GM19463 (cell line): ENCODE measurements around the gene ZNF630.
"Not testable (repeated sequence)": the region's sequence is repeated elsewhere in the genome, so short reads cannot be mapped to it uniquely, and the experiment has no call there.

Experiments used
- ATAC-seq: cut with Tn5 transposase; IDR thresholded peaks from one replicate; pipeline ENCODE4 v1.9.1; 2021; ENCODE audit warnings: mild to moderate bottlenecking, moderate library complexity; ENCODE audit not compliant: unreplicated experiment

The ZNF630 gene

GRCh38 chrX:48071064-48071985 lies at the start of gene ZNF630:
ZNF630 (minus strand) TSS chrX:48071640; CDS start chrX:48066886, 4,754 bp downstream.
- peak; percentile 88 for ATAC-seq

DNA sequence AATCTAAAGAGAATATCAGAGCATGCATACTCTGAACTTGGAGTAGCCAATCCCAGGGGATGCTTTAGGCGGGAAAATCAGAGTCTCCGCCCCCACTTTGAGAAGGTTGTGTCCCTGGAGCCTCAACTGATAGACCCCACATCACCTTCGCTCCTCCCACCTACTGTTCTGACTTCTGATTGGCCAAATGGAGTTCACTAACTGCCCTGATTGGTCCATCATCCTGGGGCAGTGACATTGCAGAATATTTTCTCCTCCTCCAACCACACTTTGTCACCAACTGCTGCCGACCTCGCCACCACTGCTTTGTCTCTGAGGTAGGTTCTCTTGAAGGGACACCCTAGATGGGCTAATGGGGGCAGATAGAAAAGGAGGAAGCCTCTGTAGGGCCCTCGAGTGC lies 36.3 kb upstream of the ZNF630 start:
- ATAC-seq = no peak

- ATAC-seq = no peak
Measured at GRCh38 chrX:48102874-48103374, 31.5 kb upstream of the ZNF630 start.

- ATAC-seq = no peak
Measured at GRCh38 chrX:48101443-48101842, 30.0 kb upstream of the ZNF630 start.

GRCh38 chrX:48092558-48092957 lies 21.1 kb upstream of the ZNF630 start:
- ATAC-seq = not testable (repeated sequence)

DNA sequence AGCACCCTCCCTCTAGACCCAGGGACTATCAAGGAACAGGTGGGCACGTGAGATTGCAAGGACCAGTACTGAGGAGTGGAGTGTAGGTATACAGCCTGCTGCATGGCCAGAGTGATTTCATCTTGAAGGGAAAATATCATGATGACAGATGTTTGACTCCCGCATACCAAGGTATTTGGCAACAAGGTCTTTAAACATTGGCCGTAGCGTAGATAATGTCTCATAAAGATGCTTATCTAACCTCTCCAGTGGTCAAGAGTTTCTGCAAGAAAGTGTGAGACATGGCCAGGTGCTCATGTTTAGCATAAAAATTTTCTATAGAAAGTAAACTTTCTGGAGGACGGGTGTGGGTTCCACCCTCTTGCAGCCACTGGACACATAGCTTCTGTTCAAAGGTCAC lies 18.7 kb upstream of the ZNF630 start:
- no peak for ATAC-seq

DNA sequence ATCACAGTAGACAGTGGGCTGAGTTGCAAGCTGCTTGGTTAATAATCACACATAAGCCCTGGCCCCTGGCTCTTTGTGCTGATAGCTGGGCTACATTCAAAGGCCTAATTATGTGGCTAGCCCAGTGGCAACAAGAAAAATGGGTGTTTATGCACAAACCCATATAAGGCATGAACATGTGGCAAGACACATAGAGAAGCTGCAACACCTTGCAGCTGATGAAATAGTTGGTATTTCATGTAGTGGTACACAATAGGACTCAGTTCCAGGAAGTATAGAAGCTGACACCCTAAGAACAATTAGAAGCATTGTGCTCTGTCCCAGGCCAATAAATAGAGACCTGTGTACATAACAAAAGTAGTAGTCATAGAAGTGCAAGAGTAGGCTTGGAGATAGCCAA lies 14.6 kb upstream of the ZNF630 start:
- ATAC-seq = no peak

DNA sequence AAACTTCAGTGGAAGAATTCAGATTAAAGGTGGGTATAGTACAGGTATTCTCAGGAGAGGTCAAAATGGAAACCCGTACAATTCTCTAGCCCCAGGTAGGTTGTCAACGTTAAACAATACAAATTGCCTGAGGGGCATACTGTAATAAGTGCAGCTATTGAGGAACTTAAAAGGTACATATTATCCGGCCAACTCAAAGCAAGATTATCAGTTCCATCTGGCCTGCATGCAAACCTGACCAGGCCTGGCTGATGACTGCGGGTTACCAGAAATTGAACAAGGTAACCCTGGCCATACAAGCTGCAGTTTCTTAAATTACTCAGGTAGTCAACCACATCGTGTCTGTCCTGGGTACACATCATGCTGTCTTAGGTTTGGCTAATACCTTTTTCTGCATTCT lies 12.3 kb upstream of the ZNF630 start:
- no peak for ATAC-seq

- peak; percentile 81 for ATAC-seq
Measured at GRCh38 chrX:48083212-48083611, 11.8 kb upstream of the ZNF630 start.

- no peak for ATAC-seq
Measured at GRCh38 chrX:48076343-48076742, 4.9 kb upstream of the ZNF630 start.

DNA sequence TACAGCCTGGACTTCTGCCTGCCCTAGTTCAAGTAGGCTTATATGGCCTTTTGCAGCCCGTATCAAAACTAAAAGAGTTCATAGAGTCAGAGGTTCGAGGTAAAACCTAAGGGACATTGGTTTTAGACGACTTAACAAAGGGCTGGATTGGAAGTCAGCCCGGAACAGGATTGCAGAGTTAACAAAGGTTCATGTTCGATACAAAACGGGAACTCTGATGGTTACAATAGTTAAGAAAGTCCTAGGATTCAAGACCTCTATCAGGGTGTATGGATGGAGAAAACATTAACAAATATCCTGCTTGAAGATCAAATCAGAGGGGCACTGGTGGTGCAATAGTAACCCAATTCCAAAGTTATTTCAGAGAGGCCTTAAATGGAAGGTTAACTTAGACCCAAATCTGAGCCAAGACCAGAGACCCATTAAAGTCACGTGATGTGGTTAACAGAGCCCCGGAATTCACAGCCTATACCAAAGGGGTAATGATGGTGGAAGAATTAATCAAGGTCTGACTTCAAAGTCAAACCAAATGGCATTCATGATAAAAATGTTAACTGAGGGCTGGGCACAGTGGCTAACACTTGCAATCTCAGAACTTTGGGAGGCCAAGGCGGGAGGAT lies 656 bp upstream of the ZNF630 start:
- no peak for ATAC-seq

GRCh38 chrX:48068096-48068887 lies 3.1 kb downstream of the ZNF630 start:
- ATAC-seq = no peak

GRCh38 chrX:48064261-48064660 lies 7.2 kb downstream of the ZNF630 start:
- no peak for ATAC-seq

- ATAC-seq = no peak
Measured at GRCh38 chrX:48059296-48059639, 12.2 kb downstream of the ZNF630 start.

- ATAC-seq = no peak
Measured at GRCh38 chrX:48058621-48059295, 12.7 kb downstream of the ZNF630 start.

DNA sequence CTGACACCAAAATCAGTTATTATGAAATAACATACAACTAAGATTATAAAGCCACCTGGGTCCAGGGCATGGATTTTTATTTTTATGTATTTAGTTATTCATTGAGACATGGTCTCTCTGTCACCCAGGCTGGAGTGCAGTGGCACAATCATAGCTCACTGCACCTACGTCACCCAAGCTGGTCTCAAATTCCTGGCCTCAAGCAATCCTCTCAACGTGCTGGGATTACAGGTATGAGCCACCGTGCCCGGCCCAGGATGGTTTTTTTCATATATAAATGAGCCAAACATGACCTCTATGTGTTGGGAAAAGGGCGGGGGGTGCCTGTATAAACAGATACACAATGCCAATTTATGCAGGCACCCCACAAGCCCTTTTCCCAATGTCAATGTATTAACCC lies 24.6 kb downstream of the ZNF630 start:
- no peak for ATAC-seq

GRCh38 chrX:48045410-48046311 lies 25.8 kb downstream of the ZNF630 start:
- ATAC-seq = no peak

GRCh38 chrX:48043056-48043455 lies 28.4 kb downstream of the ZNF630 start:
- ATAC-seq = no peak

DNA sequence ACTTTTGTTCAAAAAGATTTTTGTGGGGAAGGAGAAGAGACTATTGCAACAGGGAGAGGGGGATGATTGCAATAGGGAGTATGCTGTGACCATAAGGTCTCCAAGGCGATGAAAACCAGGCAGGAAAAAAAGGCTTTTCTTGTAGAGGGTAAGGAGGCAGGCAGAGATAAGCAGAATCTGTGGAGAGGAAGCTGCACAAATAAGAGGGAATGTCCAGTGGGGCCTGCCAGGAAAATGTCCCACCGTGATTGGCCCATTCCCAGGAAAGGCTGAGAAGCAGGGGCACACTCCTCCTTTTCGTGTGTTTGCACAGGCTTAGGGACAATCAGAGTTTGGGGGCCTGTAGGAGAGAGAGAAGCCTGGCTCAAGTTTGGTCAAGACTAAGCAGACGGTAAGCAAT lies 35.5 kb downstream of the ZNF630 start:
- ATAC-seq = no peak
